Ovary (tissue), 9 donors: Measurements from ENCODE around the gene DAP. TPM values are rescaled to one million over a fixed set of nuclear protein-coding genes. Genes with fewer than 3 reads are reported as not detected.

Experiments used
- DNase-seq, 5 donors: peaks; one replicate each; pipeline ENCODE4 v3.0.0-alpha.2; 2019 to 2020
- H3K27ac ChIP-seq, 2 donors: fragments of 200-600 bp; one replicate each; pipeline versions ENCODE4 v1.5.1 to v1.8.0; 2019 to 2022
- H3K27me3 ChIP-seq: fragments of 200-600 bp; one replicate; pipeline ENCODE4 v1.8.0; 2022
- H3K36me3 ChIP-seq: fragments of 200-600 bp; sonication (generic); one replicate; pipeline ENCODE4 v1.5.1; 2019
- H3K4me1 ChIP-seq: one replicate; pipeline ENCODE4 v1.8.1; 2013; ENCODE audit warnings: mild to moderate bottlenecking, moderate library complexity; ENCODE audit not compliant: insufficient read depth
- H3K4me3 ChIP-seq: fragments of 200-600 bp; sonication (generic); one replicate; pipeline ENCODE4 v1.5.1; 2017
- H3K9me3 ChIP-seq, 2 donors: fragments of 200-600 bp in 1 of 2; sonication (generic) in 1 of 2; one replicate each; pipeline versions ENCODE4 v1.5.1 to v1.8.1; 2013 to 2019; ENCODE audit warnings: mild to moderate bottlenecking in 1 of 2, moderate library complexity in 1 of 2
- CTCF ChIP-seq, 3 donors: fragments of 450-650 bp in 2 of 3; fragments of 200-600 bp in 1 of 3; IDR thresholded peaks; one replicate each; pipeline versions ENCODE4 v1.5.1 to v1.8.0; 2016 to 2022; ENCODE audit warnings: antibody characterized with exemption in 3 of 3, mild to moderate bottlenecking in 1 of 3
- EP300 ChIP-seq: sonication (generic); formaldehyde crosslinking; IDR thresholded peaks from one replicate; pipeline ENCODE4 v1.6.1; 2017; ENCODE audit warnings: antibody characterized with exemption
- POLR2A ChIP-seq: fragments of 450-650 bp; IDR thresholded peaks from one replicate; pipeline ENCODE4 v1.6.1; 2017; ENCODE audit warnings: antibody characterized with exemption, mild to moderate bottlenecking, moderate library complexity
- WGBS, 3 donors: extraction: QIAGEN DNeasy Blood & Tissue Kit in 1 of 3; methylation state at CpG; one replicate each; pipeline versions ENCODE4 v1.1.5 to v1.1.7; 2013 to 2017; 5-methylcytosine and 5-hydroxymethylcytosine counted together
- intact Hi-C, 4 donors: fragments of 100-400 bp; cut with DNase I; formaldehyde crosslinking; loops; one replicate each; pipeline versions ENCODE4 v1.11.0 to v1.15.1; 2022 to 2023
- polyA plus RNA-seq, 2 donors: library from polyadenylated mRNA; stranded (reverse); fragments of 200-250 nt in 1 of 2; fragments of 350-450 nt in 1 of 2; fragmentation: Illumina TruSeq in 1 of 2; extraction: RNeasy Lipid Tissue Mini Kit (QIAGEN cat#74804) in 1 of 2; gene quantifications; one replicate each; pipeline ENCODE4 v1.2.3, GENCODE V29; 2013 to 2014
- total RNA-seq, 7 donors: library from RNA; depleted of rRNA in 2 of 7; stranded (reverse); fragments of >200 nt in 2 of 7; fragmentation: NEBNext Ultra II Directional in 3 of 7; extraction: Animal tissue kit (Norgen Biotek cat#: 25700) in 3 of 7; gene quantifications; one replicate each; pipeline versions ENCODE4 v1.1.0 to v1.2.4, GENCODE V29; 2016 to 2023
- donor health status: DM: no; HTN: no; CAD: no; lungs with moderate emphysema.
- donor health status: DM: no; HTN: no; CAD: no.
- donor health status: Bipolar disorder and iron deficiency.
- donor health status: DM: yes; HTN: yes; CAD: no.
- donor health status: DM: no; HTN: no; CAD: no.
- donor health status: DM: yes; HTN: yes; CAD: no.

DAP gene
- total and polyA plus RNA-seq, 9 donors: 32.0 to 159 (median 88.5) TPM

GRCh38 chr5:10674096-10674495, 86.9 kb downstream of the DAP start:
- 80 to 85% (median 81%) methylated on average over 11 of the region's 11 CpGs for WGBS, 3 donors
- H3K4me1 ChIP-seq: no peaks in the 10 kb centered on the region
- no peaks in the 10 kb centered on the region for H3K9me3 ChIP-seq
- no peak for DNase-seq
- intact Hi-C loops: no loop called here
- TF ChIP-seq EP300: no peak
- no peak for TF ChIP-seq POLR2A
- TF ChIP-seq CTCF (IDR thresholded peaks at IDR 0.05): no peak
- no peak overlapping the region for H3K27ac ChIP-seq
- H3K4me3 ChIP-seq: no peak overlapping the region
- H3K27me3 ChIP-seq: no peaks in the 10 kb centered on the region
- no peaks in the 10 kb centered on the region for H3K36me3 ChIP-seq

GRCh38 chr5:10673407-10673806, 87.6 kb downstream of the DAP start:
- DNase-seq: no peak
- TF ChIP-seq CTCF (IDR thresholded peaks at IDR 0.05): no peak
- TF ChIP-seq POLR2A: no peak
- no peak for TF ChIP-seq EP300
- Histone ChIP-seq H3K4me3 (no peak overlapping the region), H3K4me1 (no peaks in the 10 kb centered on the region), H3K9me3 (no peaks in the 10 kb centered on the region), H3K27me3 (no peaks in the 10 kb centered on the region), H3K27ac (no peak overlapping the region), H3K36me3 (no peaks in the 10 kb centered on the region)
- 67 to 82% (median 70%) methylated on average over 9 of the region's 9 CpGs for WGBS, 3 donors
- intact Hi-C loops: no loop called here

- WGBS, 3 donors: 58 to 75% (median 62%) methylated on average over 8 of the region's 8 CpGs
- intact Hi-C loops: no loop called here
- no peaks in the 10 kb centered on the region for H3K4me1 ChIP-seq
- no peak overlapping the region for H3K27ac ChIP-seq
- DNase-seq: no peak
- H3K36me3 ChIP-seq: no peaks in the 10 kb centered on the region
- H3K4me3 ChIP-seq: no peak overlapping the region
- no peaks in the 10 kb centered on the region for H3K9me3 ChIP-seq
- no peaks in the 10 kb centered on the region for H3K27me3 ChIP-seq
- TF ChIP-seq CTCF (IDR thresholded peaks at IDR 0.05) (no peak), EP300 (no peak), POLR2A (no peak)
These were observed 88.0 kb downstream of the DAP start for GRCh38 chr5:10673017-10673389.

- Histone ChIP-seq H3K4me1 (no peaks in the 10 kb centered on the region), H3K9me3 (no peaks in the 10 kb centered on the region), H3K4me3 (no peak overlapping the region), H3K27me3 (no peaks in the 10 kb centered on the region), H3K27ac (no peak overlapping the region), H3K36me3 (no peaks in the 10 kb centered on the region)
- DNase-seq: no peak
- intact Hi-C loops: no loop called here
- TF ChIP-seq CTCF (IDR thresholded peaks at IDR 0.05): no peak
- no peak for TF ChIP-seq EP300
- TF ChIP-seq POLR2A: no peak
- WGBS, 3 donors: 76 to 77% (median 77%) methylated on average over 7 of the region's 7 CpGs
These were observed 88.7 kb downstream of the DAP start for GRCh38 chr5:10672146-10673016.
